Fibroblast of lung (primary cell): ENCODE measurements around the gene TXNDC11.

Experiments used
- CTCF ChIP-seq, 2 donors: IDR thresholded peaks in 1 of 2; conservative IDR thresholded peaks in 1 of 2; 1 replicate in 1 of 2; 2 replicates in 1 of 2; pipeline ENCODE4 v1.5.1; 2011 to 2012; ENCODE audit warnings: low read length in 2 of 2, control low read depth in 1 of 2, inconsistent platforms in 1 of 2, low read depth in 1 of 2, mild to moderate bottlenecking in 1 of 2
- EZH2 ChIP-seq: IDR thresholded peaks from 2 replicates; pipeline ENCODE4 v1.5.1; 2012; ENCODE audit warnings: low read length, control low read depth, mild to moderate bottlenecking; ENCODE audit errors: missing control alignments

DNA sequence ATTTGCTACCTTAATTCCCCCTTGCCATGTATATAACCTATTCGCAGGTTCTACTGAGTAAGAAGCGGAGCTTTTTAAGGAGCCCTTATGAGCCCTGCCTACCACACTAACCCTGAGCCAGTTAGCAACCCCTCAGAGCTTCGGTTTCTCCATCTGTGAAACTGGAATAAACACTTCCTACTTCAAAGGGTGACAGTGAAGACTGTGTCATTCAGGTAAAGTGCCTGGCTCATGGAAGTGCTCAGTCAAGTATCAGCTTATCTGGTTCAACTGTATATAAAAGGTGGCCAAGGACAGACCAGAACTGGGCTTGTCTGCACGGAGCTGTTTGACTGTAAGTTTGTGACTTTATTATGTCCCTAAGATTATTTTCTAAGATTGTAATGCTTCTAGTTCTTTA, 31.0 kb downstream of the TXNDC11 start:
- TF ChIP-seq CTCF (conservative IDR thresholded peaks at IDR 0.05 in 1 of 2, IDR thresholded peaks at IDR 0.05 in 1 of 2; ENCODE audit: low read depth in 1 of 2, low read length in 2 of 2), result no peak
- no peak for TF ChIP-seq EZH2
